Neutrophil (primary cell): Measurements from ENCODE around the gene CMBL.

Experiments used
- H3K27ac ChIP-seq: fragments of 200-600 bp; sonication (generic); 2 replicates; pipeline ENCODE4 v1.5.1; 2016; ENCODE audit warnings: mild to moderate bottlenecking, moderate library complexity
- H3K27me3 ChIP-seq: fragments of 200-600 bp; sonication (generic); 2 replicates; pipeline ENCODE4 v1.6.0; 2016; ENCODE audit warnings: mild to moderate bottlenecking
- H3K36me3 ChIP-seq: fragments of 200-600 bp; sonication (generic); 2 replicates; pipeline ENCODE4 v1.5.1; 2017
- H3K4me1 ChIP-seq, 2 experiments: fragments of 200-600 bp in 1 of 2; sonication (generic) in 1 of 2; 1 replicate in 1 of 2; 2 replicates in 1 of 2; pipeline versions ENCODE4 v1.5.1 to v1.6.1; 2013 to 2016; ENCODE audit warnings: low read depth in 1 of 2, low read length in 1 of 2, mild to moderate bottlenecking in 1 of 2, moderate library complexity in 1 of 2; ENCODE audit not compliant: control insufficient read depth in 1 of 2, insufficient read depth in 1 of 2
- H3K4me3 ChIP-seq, 2 experiments: fragments of 200-600 bp in 1 of 2; sonication (generic) in 1 of 2; 1 replicate in 1 of 2; 2 replicates in 1 of 2; pipeline ENCODE4 v1.5.1; 2013 to 2016; ENCODE audit warnings: low read depth in 1 of 2, low read length in 1 of 2, mild to moderate bottlenecking in 1 of 2, moderate library complexity in 1 of 2
- H3K9me3 ChIP-seq: fragments of 200-600 bp; sonication (generic); 2 replicates; pipeline ENCODE4 v1.5.1; 2016
- TF ChIP-seq, protein P1 (sequence below): fragments of 200-600 bp; sonication (generic); IDR thresholded peaks from 2 replicates; pipeline ENCODE4 v1.5.1; 2016; ENCODE audit warnings: antibody characterized with exemption

CMBL gene

DNA sequence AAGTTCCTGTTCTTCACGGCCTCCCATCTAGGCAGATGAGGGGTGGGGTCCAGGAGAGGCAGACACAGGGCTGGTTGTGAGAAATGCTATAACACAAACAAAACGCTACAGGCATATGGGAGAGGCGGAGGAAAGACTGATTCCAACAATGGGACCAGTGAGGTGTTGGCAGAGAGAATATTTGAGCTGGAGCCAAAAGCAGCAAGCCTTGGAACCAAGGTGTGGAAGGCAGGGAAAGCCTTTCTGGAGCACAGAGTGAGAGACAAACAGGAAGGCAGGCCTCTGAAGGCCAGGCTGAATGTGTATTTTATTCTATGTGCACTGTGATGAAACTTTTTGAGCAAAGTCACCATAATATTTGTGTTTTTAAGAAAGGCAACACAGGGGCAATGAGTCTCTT, 60.9 kb downstream of the CMBL start:
- Histone ChIP-seq H3K9me3 (no peaks in the 10 kb centered on the region), H3K4me3 (no peak overlapping the region), H3K27me3 (no peaks in the 10 kb centered on the region), H3K36me3 (no peaks in the 10 kb centered on the region), H3K4me1 (peaks cover 22 to 25% of the 10 kb centered on the region in 2 experiments), H3K27ac (no peak overlapping the region)
- TF ChIP-seq, protein P1, sequence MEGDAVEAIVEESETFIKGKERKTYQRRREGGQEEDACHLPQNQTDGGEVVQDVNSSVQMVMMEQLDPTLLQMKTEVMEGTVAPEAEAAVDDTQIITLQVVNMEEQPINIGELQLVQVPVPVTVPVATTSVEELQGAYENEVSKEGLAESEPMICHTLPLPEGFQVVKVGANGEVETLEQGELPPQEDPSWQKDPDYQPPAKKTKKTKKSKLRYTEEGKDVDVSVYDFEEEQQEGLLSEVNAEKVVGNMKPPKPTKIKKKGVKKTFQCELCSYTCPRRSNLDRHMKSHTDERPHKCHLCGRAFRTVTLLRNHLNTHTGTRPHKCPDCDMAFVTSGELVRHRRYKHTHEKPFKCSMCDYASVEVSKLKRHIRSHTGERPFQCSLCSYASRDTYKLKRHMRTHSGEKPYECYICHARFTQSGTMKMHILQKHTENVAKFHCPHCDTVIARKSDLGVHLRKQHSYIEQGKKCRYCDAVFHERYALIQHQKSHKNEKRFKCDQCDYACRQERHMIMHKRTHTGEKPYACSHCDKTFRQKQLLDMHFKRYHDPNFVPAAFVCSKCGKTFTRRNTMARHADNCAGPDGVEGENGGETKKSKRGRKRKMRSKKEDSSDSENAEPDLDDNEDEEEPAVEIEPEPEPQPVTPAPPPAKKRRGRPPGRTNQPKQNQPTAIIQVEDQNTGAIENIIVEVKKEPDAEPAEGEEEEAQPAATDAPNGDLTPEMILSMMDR, result no peak

DNA sequence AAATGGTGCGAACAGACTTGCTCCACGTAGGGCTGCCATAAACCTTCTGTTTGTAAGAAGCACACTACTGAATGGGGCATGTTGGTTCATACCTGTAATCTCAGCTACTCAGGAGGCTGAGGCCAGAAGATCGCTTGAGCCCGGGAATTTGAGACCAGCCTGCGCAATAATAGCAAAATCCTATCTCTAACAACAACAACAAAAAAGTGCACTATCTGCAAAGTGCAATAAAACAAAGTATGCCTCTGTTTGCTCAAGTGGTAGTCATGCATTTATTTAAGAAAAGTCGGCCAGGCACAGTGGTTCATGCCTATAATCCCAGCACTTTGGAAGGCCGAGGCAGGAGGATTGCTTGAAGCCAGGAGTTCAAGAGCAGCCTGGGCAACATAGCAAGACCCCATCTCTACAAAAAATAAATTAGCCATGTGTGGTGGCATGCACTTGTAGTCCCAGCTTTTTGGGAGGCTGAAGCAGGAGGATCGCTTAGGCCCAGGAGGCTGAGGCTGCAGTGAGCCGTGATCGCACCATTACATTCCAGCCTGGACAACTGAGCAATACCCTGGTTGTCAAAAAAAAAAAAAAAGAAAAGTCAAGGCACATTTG, 63.3 kb downstream of the CMBL start:
- TF ChIP-seq, protein P1, result no peak
- Histone ChIP-seq H3K27ac (no peak overlapping the region), H3K9me3 (no peaks in the 10 kb centered on the region), H3K4me1 (peaks cover 11 to 13% of the 10 kb centered on the region in 2 experiments), H3K4me3 (no peak overlapping the region), H3K27me3 (no peaks in the 10 kb centered on the region), H3K36me3 (no peaks in the 10 kb centered on the region)

DNA sequence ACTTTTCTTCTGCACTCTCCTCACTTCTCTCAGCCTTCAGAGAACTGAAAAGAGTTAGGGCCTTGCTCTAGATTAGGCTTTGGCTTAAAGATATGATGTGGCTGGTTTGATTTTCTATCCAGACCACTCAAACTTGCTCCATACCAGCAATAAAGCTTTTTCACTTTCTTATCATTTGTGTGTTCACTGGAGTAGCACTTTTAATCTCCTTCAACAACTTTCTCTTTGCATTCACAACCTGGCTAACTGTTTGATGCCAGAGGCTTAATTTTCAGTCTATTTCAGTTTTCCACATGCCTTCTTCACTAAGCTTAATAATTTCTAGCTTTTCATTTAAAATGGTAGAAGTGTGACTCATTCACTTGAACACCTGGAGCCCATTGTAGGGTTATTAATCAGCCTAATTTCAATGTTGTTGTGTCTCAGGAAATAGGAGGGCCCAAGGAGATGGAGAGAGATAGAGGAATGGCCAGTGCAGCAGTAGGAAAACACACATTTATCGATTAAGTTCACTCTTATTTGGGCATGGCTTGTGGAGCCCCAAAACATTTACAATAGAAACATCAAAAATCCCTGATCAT, 64.0 kb downstream of the CMBL start:
- TF ChIP-seq, protein P1, result no peak
- peaks cover 5 to 7% of the 10 kb centered on the region in 2 experiments for H3K4me1 ChIP-seq
- H3K27me3 ChIP-seq, result no peaks in the 10 kb centered on the region
- H3K4me3 ChIP-seq, result no peak overlapping the region
- H3K36me3 ChIP-seq, result peaks cover 4% of the 10 kb centered on the region
- no peaks in the 10 kb centered on the region for H3K9me3 ChIP-seq
- no peak overlapping the region for H3K27ac ChIP-seq

DNA sequence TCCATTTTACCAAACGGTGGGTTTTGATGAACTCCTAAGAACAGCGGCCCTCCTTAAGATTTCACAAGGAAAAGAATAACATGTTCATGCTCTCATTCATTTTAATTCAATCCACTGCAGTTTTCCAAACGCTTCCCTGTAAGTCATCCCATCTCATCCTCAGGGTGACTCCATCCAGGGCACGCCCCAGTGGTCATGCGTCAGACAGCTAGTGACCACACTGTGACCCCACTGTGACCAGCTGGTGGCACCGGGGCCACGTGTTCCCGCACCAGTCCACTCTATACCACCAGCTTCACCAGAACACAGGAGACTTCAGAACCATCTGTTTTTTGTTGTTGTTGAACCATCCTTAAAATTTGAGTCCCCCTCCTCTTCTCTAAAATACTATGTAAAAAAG, 72.4 kb downstream of the CMBL start:
- no peaks in the 10 kb centered on the region for H3K4me1 ChIP-seq
- H3K9me3 ChIP-seq, result no peaks in the 10 kb centered on the region
- H3K27ac ChIP-seq, result no peak overlapping the region
- peaks cover 74% of the 10 kb centered on the region for H3K36me3 ChIP-seq
- H3K27me3 ChIP-seq, result no peaks in the 10 kb centered on the region
- TF ChIP-seq, protein P1, result no peak
- no peak overlapping the region for H3K4me3 ChIP-seq

DNA sequence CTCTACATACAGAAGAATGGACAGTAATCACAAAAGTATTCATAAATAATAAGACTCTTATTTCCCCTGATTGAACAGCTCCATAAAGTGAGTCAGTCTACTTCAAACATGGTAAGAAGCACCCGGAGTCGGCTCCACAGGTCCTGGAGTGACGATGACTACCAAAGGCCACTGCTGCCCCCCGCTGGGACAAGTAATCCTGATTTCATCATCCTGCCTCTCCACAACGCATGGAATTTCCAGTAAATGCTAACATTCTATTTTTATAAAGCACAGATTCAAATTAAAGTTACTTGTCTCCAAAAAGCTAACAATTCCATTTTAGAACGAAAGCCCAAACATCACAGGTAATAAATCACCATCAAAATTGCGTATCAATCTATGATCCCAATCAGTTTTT, 74.2 kb downstream of the CMBL start:
- Histone ChIP-seq H3K27ac (no peak overlapping the region), H3K9me3 (no peaks in the 10 kb centered on the region), H3K36me3 (peaks cover 75% of the 10 kb centered on the region), H3K4me1 (no peaks in the 10 kb centered on the region), H3K4me3 (no peak overlapping the region), H3K27me3 (no peaks in the 10 kb centered on the region)
- TF ChIP-seq, protein P1, result no peak
